ENCODE data around the gene EMSY. TPM values are rescaled to one million over a fixed set of nuclear protein-coding genes. Genes with fewer than 3 reads are reported as not detected.

Gene EMSY
- polyA plus RNA-seq, 1 donor (not counting 4 experiments of a cell fraction or from before 2014, with no cell fraction given): 11.3 TPM

DNA sequence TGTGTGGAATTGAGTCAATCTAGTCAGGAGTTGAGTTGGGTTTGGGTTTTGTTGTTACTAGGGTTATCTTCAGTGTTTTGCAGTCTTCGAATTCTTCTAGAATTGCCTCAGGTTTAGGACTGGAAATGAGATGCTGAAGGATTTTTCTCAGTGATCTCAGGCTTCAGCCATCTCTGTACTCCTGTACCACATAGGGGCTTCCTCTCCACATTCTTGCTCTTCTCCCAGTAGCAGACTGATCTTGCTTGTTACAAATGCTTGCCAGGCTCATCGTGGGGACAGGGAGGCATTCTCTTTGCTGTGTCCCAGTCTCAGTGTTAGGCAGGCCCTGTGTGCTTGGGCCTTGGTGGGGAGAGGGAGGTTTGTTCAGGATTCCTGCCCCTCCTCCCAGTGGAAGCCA is 129.6 kb downstream of the EMSY start:
- no peaks in the 10 kb centered on the region for H3K9me1 ChIP-seq (ENCODE audit: control insufficient read depth, extremely low read depth, insufficient read depth, low read length)
- no peaks in the 10 kb centered on the region for H3K36me3 ChIP-seq (ENCODE audit: control insufficient read depth in 2 of 2, extremely low read depth in 1 of 2, insufficient read depth in 2 of 2, low read length in 2 of 2)
- H2AFZ ChIP-seq (ENCODE audit: control insufficient read depth, low read length): peak overlapping the region; percentile 24
- no peak overlapping the region for H3K9ac ChIP-seq (ENCODE audit: control insufficient read depth, extremely low read depth, insufficient read depth, low read length)
- FAIRE-seq (no peak), DNase-seq (ENCODE audit: low read depth, low spot score) (no peak)
- H4K20me1 ChIP-seq (ENCODE audit: control insufficient read depth, extremely low read depth, insufficient read depth, low read length): no peaks in the 10 kb centered on the region
- no peaks in the 10 kb centered on the region for H3K27me3 ChIP-seq (ENCODE audit: control insufficient read depth, extremely low read depth, insufficient read depth, low read length)
- no peak overlapping the region for H3K4me2 ChIP-seq (ENCODE audit: control insufficient read depth, extremely low read depth, insufficient read depth, low read depth, low read length)
- no peaks in the 10 kb centered on the region for H3K79me2 ChIP-seq (ENCODE audit: control insufficient read depth, insufficient read depth, low read length)
- no peak overlapping the region for H3K4me3 ChIP-seq (ENCODE audit: control insufficient read depth in 2 of 3, extremely low read depth in 1 of 3, insufficient read depth in 2 of 3, low read depth in 1 of 3, low read length in 3 of 3)
- H3K4me1 ChIP-seq (ENCODE audit: control insufficient read depth, extremely low read depth, insufficient read depth, low read length): peaks cover 25% of the 10 kb centered on the region
- dilution Hi-C loops (cut with MboI; ENCODE audit: extremely low pct_ligation_motif_present, low sequenced_read_pairs): no loop called here
- no peak for TF ChIP-seq EZH2 (IDR thresholded peaks at IDR 0.05; ENCODE audit: low read length)
- no peak for TF ChIP-seq CTCF (optimal IDR thresholded peaks at IDR 0.05 in 1 of 3, IDR thresholded peaks at IDR 0.05 in 1 of 3, conservative IDR thresholded peaks at IDR 0.05 in 1 of 3; ENCODE audit: extremely low read depth in 1 of 3, insufficient read depth in 2 of 3, low read length in 3 of 3)
- no peak overlapping the region for H3K27ac ChIP-seq (ENCODE audit: control insufficient read depth, insufficient read depth, low read length)
- H3K9me3 ChIP-seq (ENCODE audit: control insufficient read depth, low read depth, low read length): no peaks in the 10 kb centered on the region

- H2AFZ ChIP-seq (ENCODE audit: control insufficient read depth, low read length): peak overlapping the region; percentile 24
- DNase-seq (ENCODE audit: low read depth, low spot score): no peak
- H3K36me3 ChIP-seq (ENCODE audit: control insufficient read depth in 2 of 2, extremely low read depth in 1 of 2, insufficient read depth in 2 of 2, low read length in 2 of 2): no peaks in the 10 kb centered on the region
- dilution Hi-C loops (cut with MboI; ENCODE audit: extremely low pct_ligation_motif_present, low sequenced_read_pairs): no loop called here
- no peak for FAIRE-seq
- no peaks in the 10 kb centered on the region for H4K20me1 ChIP-seq (ENCODE audit: control insufficient read depth, extremely low read depth, insufficient read depth, low read length)
- H3K27me3 ChIP-seq (ENCODE audit: control insufficient read depth, extremely low read depth, insufficient read depth, low read length): no peaks in the 10 kb centered on the region
- TF ChIP-seq CTCF (optimal IDR thresholded peaks at IDR 0.05 in 1 of 3, IDR thresholded peaks at IDR 0.05 in 1 of 3, conservative IDR thresholded peaks at IDR 0.05 in 1 of 3; ENCODE audit: extremely low read depth in 1 of 3, insufficient read depth in 2 of 3, low read length in 3 of 3) (no peak), EZH2 (IDR thresholded peaks at IDR 0.05; ENCODE audit: low read length) (no peak)
- H3K4me1 ChIP-seq (ENCODE audit: control insufficient read depth, extremely low read depth, insufficient read depth, low read length): peaks cover 25% of the 10 kb centered on the region
- no peaks in the 10 kb centered on the region for H3K9me1 ChIP-seq (ENCODE audit: control insufficient read depth, extremely low read depth, insufficient read depth, low read length)
- no peak overlapping the region for H3K4me2 ChIP-seq (ENCODE audit: control insufficient read depth, extremely low read depth, insufficient read depth, low read depth, low read length)
- no peaks in the 10 kb centered on the region for H3K9me3 ChIP-seq (ENCODE audit: control insufficient read depth, low read depth, low read length)
- no peak overlapping the region for H3K27ac ChIP-seq (ENCODE audit: control insufficient read depth, insufficient read depth, low read length)
- H3K9ac ChIP-seq (ENCODE audit: control insufficient read depth, extremely low read depth, insufficient read depth, low read length): no peak overlapping the region
- no peaks in the 10 kb centered on the region for H3K79me2 ChIP-seq (ENCODE audit: control insufficient read depth, insufficient read depth, low read length)
- no peak overlapping the region for H3K4me3 ChIP-seq (ENCODE audit: control insufficient read depth in 2 of 3, extremely low read depth in 1 of 3, insufficient read depth in 2 of 3, low read depth in 1 of 3, low read length in 3 of 3)
Measured at GRCh38 chr11:76574879-76575278, 130.1 kb downstream of the EMSY start.

All from keratinocyte (primary cell).